ENCODE measurements around the gene PSMA6.
"Not testable (repeated sequence)": the region's sequence is repeated elsewhere in the genome, so short reads cannot be mapped to it uniquely, and the experiment has no call there.

PSMA6 gene

GRCh38 chr14:35285168-35286002 is 6.8 kb upstream of the PSMA6 start:
- DNase-seq (ENCODE audit: low spot score), result no peak

GRCh38 chr14:35286003-35286600 is 6.1 kb upstream of the PSMA6 start:
- DNase-seq (ENCODE audit: low spot score), result no peak

GRCh38 chr14:35286707-35287106 is 5.5 kb upstream of the PSMA6 start:
- no peak for DNase-seq (ENCODE audit: low spot score)

GRCh38 chr14:35287431-35288013 is 4.7 kb upstream of the PSMA6 start:
- DNase-seq (ENCODE audit: low spot score), result no peak

- no peak for DNase-seq (ENCODE audit: low spot score)
These were observed 2.6 kb upstream of the PSMA6 start for GRCh38 chr14:35289623-35290022.

GRCh38 chr14:35292770-35293561 is 784 bp downstream of the PSMA6 start:
- no peak for DNase-seq (ENCODE audit: low spot score)

GRCh38 chr14:35295845-35296161 is 3.6 kb downstream of the PSMA6 start:
- no peak for DNase-seq (ENCODE audit: low spot score)

GRCh38 chr14:35296545-35296944 is 4.4 kb downstream of the PSMA6 start:
- no peak for DNase-seq (ENCODE audit: low spot score)

GRCh38 chr14:35297706-35298105 is 5.5 kb downstream of the PSMA6 start:
- DNase-seq (ENCODE audit: low spot score), result no peak

- DNase-seq (ENCODE audit: low spot score), result no peak
These were observed 6.2 kb downstream of the PSMA6 start for GRCh38 chr14:35298351-35298750.

GRCh38 chr14:35299708-35300107 is 7.5 kb downstream of the PSMA6 start:
- no peak for DNase-seq (ENCODE audit: low spot score)

- DNase-seq (ENCODE audit: low spot score), result no peak
These were observed 8.0 kb downstream of the PSMA6 start for GRCh38 chr14:35300228-35300627.

GRCh38 chr14:35301334-35301733 is 9.2 kb downstream of the PSMA6 start:
- DNase-seq (ENCODE audit: low spot score), result not testable (repeated sequence)

GRCh38 chr14:35301735-35302528 is 9.8 kb downstream of the PSMA6 start:
- no peak for DNase-seq (ENCODE audit: low spot score)

- no peak for DNase-seq (ENCODE audit: low spot score)
These were observed 11.2 kb downstream of the PSMA6 start for GRCh38 chr14:35303149-35303935.

GRCh38 chr14:35304812-35305462 is 12.8 kb downstream of the PSMA6 start:
- no peak for DNase-seq (ENCODE audit: low spot score)

- no peak for DNase-seq (ENCODE audit: low spot score)
These were observed 13.5 kb downstream of the PSMA6 start for GRCh38 chr14:35305633-35306032.

- DNase-seq (ENCODE audit: low spot score), result no peak
These were observed 13.9 kb downstream of the PSMA6 start for GRCh38 chr14:35306114-35306513.

GRCh38 chr14:35317820-35318219 is 25.6 kb downstream of the PSMA6 start:
- DNase-seq (ENCODE audit: low spot score), result no peak

GRCh38 chr14:35319509-35319908 is 27.3 kb downstream of the PSMA6 start:
- DNase-seq (ENCODE audit: low spot score), result no peak
